Activated CD8-positive, alpha-beta memory T cell treated with anti-CD3 and anti-CD28 coated beads, Interleukin-2, amount 50 U/mL, for 1 hour (primary cell): ENCODE measurements around the gene ETFB.

Experiments used
- DNase-seq: peaks from one replicate; pipeline ENCODE4 v3.0.0-alpha.2; 2020; ENCODE audit errors: extremely low read depth

ETFB gene

DNA sequence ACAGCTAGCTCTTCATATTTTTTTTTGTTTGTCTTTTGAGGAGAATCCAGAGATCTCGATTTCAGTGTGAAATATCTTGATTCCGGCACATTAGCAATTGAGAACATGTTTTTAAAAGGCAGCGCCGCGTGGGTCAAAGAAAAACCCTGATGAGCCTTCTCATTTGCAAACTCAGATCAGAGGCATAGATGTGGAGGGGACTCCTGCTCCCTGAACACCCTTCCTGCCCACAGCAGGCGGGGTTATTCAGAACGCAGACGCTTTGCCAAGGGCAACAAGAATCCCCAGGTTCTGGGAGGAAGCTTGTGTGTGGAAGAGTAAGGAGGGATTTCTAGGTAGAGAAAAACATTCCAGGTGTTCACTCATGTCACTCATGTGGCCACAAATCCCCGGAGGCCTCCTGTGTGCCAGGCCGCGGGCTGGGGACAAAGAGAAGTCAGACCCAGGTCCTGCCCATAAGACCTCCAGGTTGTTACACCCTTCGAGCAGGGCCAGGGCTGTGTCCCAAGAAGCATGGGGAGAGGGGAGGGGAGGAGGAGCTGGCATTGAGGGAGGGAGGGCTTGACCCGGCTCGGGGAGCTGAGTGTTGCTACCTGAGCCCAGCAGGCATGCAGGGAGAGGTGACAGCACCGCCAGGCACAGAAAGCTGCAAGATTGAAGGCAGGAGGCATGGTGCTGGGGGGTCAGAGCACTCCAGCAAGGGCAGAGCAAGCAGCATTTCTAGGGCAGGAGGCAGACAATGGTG is 70.6 kb downstream of the ETFB start:
- no peak for DNase-seq
